ENCODE data around the gene SLC25A13.
"Not testable (repeated sequence)": the region's sequence is repeated elsewhere in the genome, so short reads cannot be mapped to it uniquely, and the experiment has no call there.

The SLC25A13 gene, protein sequence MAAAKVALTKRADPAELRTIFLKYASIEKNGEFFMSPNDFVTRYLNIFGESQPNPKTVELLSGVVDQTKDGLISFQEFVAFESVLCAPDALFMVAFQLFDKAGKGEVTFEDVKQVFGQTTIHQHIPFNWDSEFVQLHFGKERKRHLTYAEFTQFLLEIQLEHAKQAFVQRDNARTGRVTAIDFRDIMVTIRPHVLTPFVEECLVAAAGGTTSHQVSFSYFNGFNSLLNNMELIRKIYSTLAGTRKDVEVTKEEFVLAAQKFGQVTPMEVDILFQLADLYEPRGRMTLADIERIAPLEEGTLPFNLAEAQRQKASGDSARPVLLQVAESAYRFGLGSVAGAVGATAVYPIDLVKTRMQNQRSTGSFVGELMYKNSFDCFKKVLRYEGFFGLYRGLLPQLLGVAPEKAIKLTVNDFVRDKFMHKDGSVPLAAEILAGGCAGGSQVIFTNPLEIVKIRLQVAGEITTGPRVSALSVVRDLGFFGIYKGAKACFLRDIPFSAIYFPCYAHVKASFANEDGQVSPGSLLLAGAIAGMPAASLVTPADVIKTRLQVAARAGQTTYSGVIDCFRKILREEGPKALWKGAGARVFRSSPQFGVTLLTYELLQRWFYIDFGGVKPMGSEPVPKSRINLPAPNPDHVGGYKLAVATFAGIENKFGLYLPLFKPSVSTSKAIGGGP

DNA sequence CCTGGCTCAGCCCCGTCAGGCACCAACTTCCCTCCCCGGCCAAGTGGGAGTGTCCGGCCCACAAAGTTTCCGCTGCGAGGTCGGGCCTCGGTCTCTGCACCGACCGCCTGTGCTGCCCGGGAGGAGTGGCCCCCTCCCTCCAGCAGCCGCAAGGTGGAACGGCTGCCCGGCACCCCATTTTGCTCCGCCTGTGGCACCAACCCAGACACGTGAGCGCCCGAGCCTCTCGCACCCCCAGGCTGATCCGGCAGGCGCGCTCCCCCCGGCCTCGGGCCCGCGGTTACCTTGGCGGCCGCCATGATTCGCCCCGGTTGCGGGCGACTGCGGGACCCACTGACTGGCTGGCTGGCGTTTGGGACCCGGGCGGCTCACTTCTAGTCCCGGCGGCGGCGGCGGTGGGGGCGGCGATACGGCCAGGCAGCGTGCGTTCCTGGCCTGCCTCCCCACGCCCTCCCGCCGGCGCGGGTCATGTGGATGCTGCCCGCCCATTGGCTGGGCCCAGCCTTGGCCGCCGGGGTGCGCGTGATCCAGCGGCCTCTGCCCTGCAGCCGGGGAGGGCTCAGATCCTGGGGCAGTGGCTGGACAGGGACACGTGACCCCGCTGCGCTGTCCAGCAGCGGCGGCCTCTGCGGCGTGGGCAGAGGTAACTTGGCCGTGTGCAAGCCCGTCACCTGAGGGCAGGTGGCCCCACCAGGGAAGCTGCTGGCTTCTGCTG is at the start of gene SLC25A13:
Gene SLC25A13 (minus strand): TSS at position 441 of the 715 bp plus-strand sequence. CDS start 142 bp downstream, at position 299.
- peak in 55 of 56 donors; percentile 64 to 96 (median 88) for DNase-seq

- not testable (repeated sequence) for DNase-seq
Measured at GRCh38 chr7:96365916-96366315, 44.0 kb upstream of the SLC25A13 start.

GRCh38 chr7:96361116-96361857 is 39.4 kb upstream of the SLC25A13 start:
- DNase-seq = no peak

GRCh38 chr7:96359876-96360275 is 38.0 kb upstream of the SLC25A13 start:
- DNase-seq = no peak

DNA sequence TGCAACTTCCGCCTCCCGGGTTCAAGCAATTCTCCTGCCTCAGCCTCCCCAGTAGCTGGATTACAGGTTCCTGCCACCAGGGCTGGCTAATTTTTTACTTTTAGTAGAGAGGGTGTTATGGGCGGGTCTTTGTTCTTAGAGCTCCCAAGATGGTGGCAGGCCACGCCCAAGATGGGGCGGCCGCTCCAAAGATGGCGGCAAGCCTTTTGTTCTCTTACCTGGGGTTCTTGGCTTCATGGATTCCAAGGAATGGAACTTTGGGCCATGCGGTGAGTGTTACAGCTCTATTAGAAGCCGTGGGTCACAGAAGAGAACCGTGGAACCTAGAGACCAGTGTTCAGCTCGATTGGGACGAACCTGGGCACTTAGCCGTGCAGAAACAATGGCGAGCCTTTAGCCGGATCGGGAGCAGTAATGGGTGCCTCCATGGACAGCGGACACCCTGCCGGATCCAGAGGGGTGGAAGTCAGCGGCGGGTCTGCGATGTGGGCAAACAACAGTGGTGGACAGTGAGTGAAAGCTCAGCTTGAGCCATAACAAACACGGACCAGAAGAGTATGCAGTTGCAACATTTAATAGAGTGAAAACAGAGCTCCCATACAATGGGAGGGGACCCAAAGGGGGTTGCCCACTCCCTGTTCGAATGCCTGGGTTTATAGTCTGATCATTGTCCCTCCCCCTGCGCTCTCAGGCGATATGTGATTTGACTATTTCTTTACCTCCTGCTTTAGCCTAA is 36.5 kb upstream of the SLC25A13 start:
- not testable (repeated sequence) for DNase-seq

DNA sequence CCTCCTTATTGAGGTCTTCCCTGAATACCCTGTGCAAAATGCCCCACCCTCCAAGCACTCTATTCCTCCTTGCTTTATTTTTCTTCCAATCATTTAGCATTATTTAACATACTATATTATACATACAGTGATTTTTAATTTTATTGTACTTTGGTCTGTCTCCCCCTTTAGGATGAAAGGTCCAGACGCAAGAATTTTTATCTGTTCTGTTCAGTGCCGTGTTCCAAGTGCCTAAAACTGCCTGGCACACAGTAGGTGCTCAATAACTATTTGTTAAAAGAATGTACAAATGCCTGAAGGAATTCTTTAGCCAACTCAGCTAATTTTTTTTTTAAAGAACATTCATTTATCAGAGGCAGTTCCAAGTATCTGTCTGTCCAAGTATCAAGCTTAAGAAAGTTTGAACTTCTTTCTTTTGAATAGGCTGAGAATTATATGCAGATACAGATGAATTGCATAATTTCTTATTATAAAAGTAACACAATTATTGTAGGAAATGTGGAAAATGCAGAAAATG is 34.1 kb upstream of the SLC25A13 start:
- DNase-seq = no peak

DNA sequence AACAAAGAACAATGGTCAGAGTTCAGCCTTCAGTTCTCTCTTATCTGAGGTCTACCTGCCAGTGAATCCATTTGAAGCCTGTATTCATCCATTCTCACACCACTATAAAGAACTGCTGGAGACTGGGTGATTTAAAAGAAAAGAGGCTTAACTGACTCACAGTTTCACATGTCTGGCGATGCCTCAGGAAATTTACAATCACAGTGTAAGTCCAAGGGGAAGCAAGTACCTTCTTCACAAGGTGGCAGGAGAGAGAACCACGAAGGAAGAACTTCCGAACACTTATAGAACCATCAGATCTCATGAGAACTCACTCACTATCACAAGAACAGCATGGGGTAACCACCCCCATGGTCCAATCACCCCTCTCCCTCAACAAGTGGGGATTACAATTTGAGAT is 33.0 kb upstream of the SLC25A13 start:
- DNase-seq = no peak

GRCh38 chr7:96349572-96349971 is 27.7 kb upstream of the SLC25A13 start:
- DNase-seq = no peak

DNA sequence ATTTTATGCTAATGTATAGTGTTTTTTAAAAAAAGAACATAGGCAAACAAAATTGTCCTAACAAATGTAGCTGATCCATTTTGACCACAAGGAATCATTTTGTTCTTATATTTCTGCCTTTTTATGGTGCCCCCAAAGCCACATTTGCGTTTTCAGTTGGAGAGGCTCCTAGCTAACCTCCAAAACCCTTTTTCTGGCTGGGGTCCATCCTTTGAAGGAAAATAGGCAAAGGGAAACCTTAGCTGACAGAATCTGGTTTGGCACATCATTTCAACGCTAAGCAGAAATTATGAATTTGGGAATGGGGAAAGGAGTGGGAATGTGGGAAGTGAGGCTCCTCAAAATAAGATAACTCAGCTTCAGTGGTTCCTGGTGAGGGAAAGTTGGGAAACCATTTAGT is 25.6 kb upstream of the SLC25A13 start:
- DNase-seq = no peak

GRCh38 chr7:96346293-96346953 is 24.5 kb upstream of the SLC25A13 start:
- DNase-seq = no peak

DNA sequence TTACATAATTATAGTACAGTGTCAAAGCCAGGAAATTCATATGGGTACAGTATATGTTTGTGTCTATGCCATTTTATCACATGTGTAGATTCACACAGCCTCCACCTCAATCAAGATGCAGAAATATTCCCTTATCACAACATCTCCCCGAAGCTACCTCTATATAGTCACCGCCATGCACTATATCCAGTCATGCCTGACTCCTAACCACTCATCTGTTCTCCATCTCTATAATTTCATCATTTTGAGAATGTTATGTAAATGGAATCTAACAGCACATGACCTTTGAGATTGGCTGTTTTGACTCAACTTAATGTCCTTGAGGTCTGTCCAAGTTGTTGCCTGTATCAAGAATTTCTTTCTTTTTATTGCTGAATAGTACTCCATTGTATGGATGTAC is 22.3 kb upstream of the SLC25A13 start:
- no peak for DNase-seq

DNA sequence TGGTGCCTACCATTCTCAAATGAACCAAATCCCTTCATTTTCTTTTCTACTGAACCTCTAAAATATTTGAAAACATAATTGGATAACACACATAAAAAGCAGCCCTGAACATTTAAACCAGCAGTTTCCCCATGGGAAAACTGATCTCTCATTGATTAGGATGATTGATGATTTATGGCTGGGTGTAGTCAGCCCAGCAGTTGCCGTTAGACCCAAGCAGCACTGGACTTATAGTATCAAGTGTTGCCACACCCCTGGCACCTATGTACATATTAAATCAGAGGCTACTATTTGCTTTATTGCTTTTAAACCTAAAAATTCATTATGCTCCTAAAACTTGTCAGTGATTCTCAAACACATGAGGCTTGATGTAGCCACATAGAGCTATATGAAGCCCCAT is 20.2 kb upstream of the SLC25A13 start:
- DNase-seq = no peak

GRCh38 chr7:96337519-96337918 is 15.6 kb upstream of the SLC25A13 start:
- no peak for DNase-seq

GRCh38 chr7:96332325-96332724 is 10.4 kb upstream of the SLC25A13 start:
- DNase-seq = no peak

- no peak for DNase-seq
Measured at GRCh38 chr7:96331775-96332174, 9.9 kb upstream of the SLC25A13 start.

- DNase-seq = no peak
Measured at GRCh38 chr7:96331233-96331632, 9.3 kb upstream of the SLC25A13 start.

- DNase-seq = no peak
Measured at GRCh38 chr7:96330193-96330592, 8.3 kb upstream of the SLC25A13 start.

DNA sequence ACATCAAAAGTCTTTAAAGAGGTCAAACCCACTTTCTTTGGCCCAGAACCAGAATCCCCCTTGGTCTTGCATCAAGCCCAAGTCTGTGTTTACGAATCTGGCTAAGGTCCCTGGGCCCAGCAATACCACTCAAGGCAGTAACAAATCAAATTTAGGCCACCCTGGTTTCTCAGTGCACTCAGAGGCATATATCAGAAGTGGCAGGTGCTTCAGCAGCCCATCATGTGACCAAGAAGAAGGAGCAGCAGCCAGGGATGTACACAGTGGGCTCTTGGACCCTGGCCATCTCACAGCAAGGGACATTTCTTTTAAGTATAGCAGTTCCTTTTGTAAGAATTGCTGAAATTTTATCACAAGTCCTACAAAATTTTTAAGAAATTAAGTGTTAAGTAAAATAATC is 7.3 kb upstream of the SLC25A13 start:
- no peak for DNase-seq

DNA sequence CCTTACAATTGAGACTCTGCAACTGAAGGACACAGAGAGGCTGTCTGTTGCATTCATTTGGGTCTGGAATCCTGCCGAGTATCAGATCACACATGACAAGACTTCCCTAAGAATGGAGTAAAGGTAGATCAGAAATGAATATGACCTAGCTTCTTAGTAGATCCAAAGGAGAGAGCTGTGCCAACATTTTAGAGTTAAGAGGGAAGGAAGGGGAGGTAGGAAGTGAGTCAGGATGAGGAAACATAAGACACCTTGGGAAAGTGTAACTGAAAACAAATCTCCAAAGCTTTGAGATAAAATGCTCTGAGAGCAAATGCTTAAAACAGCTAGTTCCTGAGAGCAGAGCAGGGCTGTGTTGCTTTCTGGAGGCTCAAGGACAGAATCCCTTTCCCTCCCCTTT is 6.1 kb upstream of the SLC25A13 start:
- no peak for DNase-seq

DNA sequence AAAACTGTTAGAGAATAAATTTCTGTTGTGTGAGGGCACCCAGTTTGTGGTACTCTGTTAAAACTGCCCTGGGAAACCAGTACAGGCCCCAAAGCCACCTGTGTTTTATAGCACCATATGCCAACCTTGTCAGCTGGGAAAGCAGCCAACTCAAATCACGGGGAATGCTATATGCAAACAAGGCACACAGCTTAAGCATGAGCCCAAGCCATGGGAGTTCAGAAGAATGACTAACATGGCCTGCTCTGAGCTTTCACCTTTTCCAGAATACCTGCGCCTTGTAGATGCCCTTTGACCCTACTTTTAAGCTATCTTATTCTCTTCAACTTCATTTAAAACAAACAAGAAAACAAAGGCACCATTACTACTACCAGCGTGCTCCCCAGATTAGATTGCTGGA is 5.5 kb upstream of the SLC25A13 start:
- no peak for DNase-seq

All from nucleus accumbens (tissue), 56 donors.